B cell (primary cell): ENCODE data around the gene TTL. TPM values are rescaled to one million over a fixed set of nuclear protein-coding genes. Genes with fewer than 3 reads are reported as not detected.
"Not testable (repeated sequence)": the region's sequence is repeated elsewhere in the genome, so short reads cannot be mapped to it uniquely, and the experiment has no call there.

Source experiments
- ATAC-seq: fragments of 200-7000 bp; cut with Tn5 transposase; one replicate; pipeline ENCODE4 v1.10.0; 2021; ENCODE audit warnings: low read depth, mild to moderate bottlenecking, moderate number of reproducible peaks, moderate library complexity
- CTCF ChIA-PET: fragments of 350-600 bp; sonication (Branson Sonifier 250); formaldehyde crosslinking; loops from one replicate; lab custom pipeline; 2021; ENCODE audit warnings: antibody characterized with exemption, inconsistent platforms; lab: Charles Lee
- POLR2A ChIA-PET: fragments of 350-600 bp; sonication (Branson Sonifier 250); formaldehyde crosslinking; loops from one replicate; lab custom pipeline; 2021; ENCODE audit warnings: antibody characterized with exemption; lab: Charles Lee
- DNase-seq: peaks from one replicate; pipeline ENCODE4 v3.0.0; 2013
- H2AFZ ChIP-seq: 2 replicates; pipeline ENCODE4 v1.6.1; 2012; ENCODE audit warnings: mild to moderate bottlenecking, low read depth, low read length; ENCODE audit not compliant: insufficient read depth, poor library complexity, severe bottlenecking
- H3K27ac ChIP-seq, 2 donors: 1 replicate in 1 of 2; 2 replicates in 1 of 2; pipeline ENCODE4 v1.5.1; 2012 to 2013; ENCODE audit warnings: low read length in 2 of 2, mild to moderate bottlenecking in 2 of 2, moderate library complexity in 1 of 2
- H3K27me3 ChIP-seq, 4 experiments: fragments of 200-600 bp in 1 of 4; sonication (generic) in 1 of 4; replicated peaks in 1 of 4; 1 replicate in 2 of 4; 2 replicates in 2 of 4; pipeline versions ENCODE4 v1.6.1 to v1.7.0; 2013 to 2016; ENCODE audit warnings: low read length in 3 of 4, mild to moderate bottlenecking in 2 of 4, mixed read lengths in 1 of 4, moderate library complexity in 1 of 4; ENCODE audit not compliant: insufficient read depth in 4 of 4, control insufficient read depth in 3 of 4; ENCODE audit errors: control extremely low read depth in 1 of 4
- H3K36me3 ChIP-seq, 2 experiments: replicated peaks in 1 of 2; 1 replicate in 1 of 2; 2 replicates in 1 of 2; pipeline versions ENCODE4 v1.6.1 to v1.7.1; 2013; ENCODE audit warnings: low read length in 1 of 2; ENCODE audit not compliant: insufficient read depth in 2 of 2, control insufficient read depth in 1 of 2; ENCODE audit errors: control extremely low read depth in 1 of 2, extremely low read depth in 1 of 2
- H3K4me1 ChIP-seq, 2 donors: fragments of 200-600 bp in 1 of 2; sonication (generic) in 1 of 2; 1 replicate in 1 of 2; 2 replicates in 1 of 2; pipeline versions ENCODE4 v1.5.1 to v1.6.1; 2013 to 2017; ENCODE audit warnings: low read length in 2 of 2; ENCODE audit not compliant: control insufficient read depth in 2 of 2, insufficient read depth in 2 of 2
- H3K4me2 ChIP-seq: replicated peaks from 2 replicates; pipeline ENCODE3; 2012; ENCODE audit warnings: mild to moderate bottlenecking, low read depth, low read length; ENCODE audit not compliant: poor library complexity, severe bottlenecking
- H3K4me3 ChIP-seq, 5 experiments: fragments of 200-600 bp in 1 of 5; sonication (generic) in 1 of 5; 1 replicate in 3 of 5; 2 replicates in 2 of 5; pipeline versions ENCODE4 v1.5.1 to v1.7.0; 2011 to 2016; ENCODE audit warnings: low read length in 4 of 5, mild to moderate bottlenecking in 4 of 5, low read depth in 2 of 5, control low read depth in 1 of 5, moderate library complexity in 1 of 5; ENCODE audit not compliant: insufficient read depth in 1 of 5; ENCODE audit errors: control extremely low read depth in 1 of 5, extremely low read depth in 1 of 5
- H3K79me2 ChIP-seq: fragments of 200-600 bp; sonication (generic); one replicate; pipeline ENCODE4 v1.6.0; 2016; ENCODE audit warnings: low read length; ENCODE audit not compliant: control insufficient read depth, insufficient read depth
- H3K9ac ChIP-seq: fragments of 200-600 bp; sonication (generic); 2 replicates; pipeline ENCODE4 v1.6.1; 2017; ENCODE audit warnings: mild to moderate bottlenecking, low read length, moderate library complexity
- H3K9me3 ChIP-seq, 3 donors: one replicate each; pipeline versions ENCODE4 v1.6.1 to v1.7.1; 2013; ENCODE audit warnings: low read length in 2 of 3; ENCODE audit not compliant: control insufficient read depth in 2 of 3, insufficient read depth in 1 of 3; ENCODE audit errors: control extremely low read depth in 1 of 3
- H4K20me1 ChIP-seq: 2 replicates; pipeline ENCODE4 v1.6.0; 2012; ENCODE audit warnings: mild to moderate bottlenecking, low read length; ENCODE audit not compliant: insufficient read depth, control insufficient read depth, poor library complexity, severe bottlenecking
- H3K27ac Mint-ChIP-seq: one replicate; pipeline ENCODE4 v1.8.0; 2021; ENCODE audit warnings: mixed read lengths
- H3K27me3 Mint-ChIP-seq: one replicate; pipeline ENCODE4 v1.8.0; 2021; ENCODE audit warnings: mixed read lengths
- H3K4me1 Mint-ChIP-seq: one replicate; pipeline ENCODE4 v1.8.0; 2021; ENCODE audit warnings: mixed read lengths
- H3K4me3 Mint-ChIP-seq: one replicate; pipeline ENCODE4 v1.8.0; 2021; ENCODE audit warnings: mixed read lengths
- H3K9me3 Mint-ChIP-seq: one replicate; pipeline ENCODE4 v1.8.0; 2022; ENCODE audit warnings: mixed read lengths; ENCODE audit not compliant: insufficient read depth
- WGBS: methylation state at CpG from one replicate; pipeline ENCODE4 v1.1.5; 2013; ENCODE audit warnings: missing lambda C conversion rate; ENCODE audit not compliant: insufficient coverage; 5-methylcytosine and 5-hydroxymethylcytosine counted together
- intact Hi-C: fragments of 100-400 bp; cut with micrococcal nuclease; formaldehyde crosslinking; loops from one replicate; pipeline ENCODE4 v1.10.0; 2022
- polyA plus RNA-seq: library from polyadenylated mRNA; depleted of rRNA; stranded (reverse); fragments of >200 nt; gene quantifications from 2 replicates; pipeline ENCODE4 v1.2.3, GENCODE V29; 2012
- total RNA-seq, 2 donors: library from RNA; stranded (reverse); fragments of 120-200 nt in 1 of 2; gene quantifications; 1 replicate in 1 of 2; 2 replicates in 1 of 2; pipeline versions ENCODE4 v1.2.3 to v1.2.4, GENCODE V29; 2013 to 2022

TTL gene
- total and polyA plus RNA-seq, 2 donors (not counting 1 experiment from before 2014, with no cell fraction given): 9.5 to 31.4 TPM

- DNase-seq, H3K4me3 ChIP-seq, H3K4me3 Mint-ChIP-seq, POLR2A ChIA-PET, H3K36me3 ChIP-seq, H2AFZ ChIP-seq, CTCF ChIA-PET, H3K9ac ChIP-seq, H4K20me1 ChIP-seq, H3K4me1 Mint-ChIP-seq, H3K4me1 ChIP-seq, ATAC-seq, H3K9me3 Mint-ChIP-seq, intact Hi-C loops, H3K27ac ChIP-seq, H3K27me3 ChIP-seq, H3K27ac Mint-ChIP-seq, H3K4me2 ChIP-seq, H3K79me2 ChIP-seq, H3K9me3 ChIP-seq: not testable (repeated sequence)
- 100% methylated on average over 2 of the region's 10 CpGs for WGBS
- H3K27me3 Mint-ChIP-seq: peaks cover 22% of the 10 kb centered on the region
These were observed 45.0 kb upstream of the TTL start for GRCh38 chr2:112436993-112437392.

- H3K79me2 ChIP-seq, H3K27ac Mint-ChIP-seq, DNase-seq, CTCF ChIA-PET, H3K4me1 Mint-ChIP-seq, ATAC-seq, H3K4me1 ChIP-seq, H4K20me1 ChIP-seq, H3K4me2 ChIP-seq, H3K36me3 ChIP-seq, H3K4me3 ChIP-seq, H3K9ac ChIP-seq, H2AFZ ChIP-seq, H3K9me3 Mint-ChIP-seq, H3K27me3 ChIP-seq, H3K27ac ChIP-seq, H3K4me3 Mint-ChIP-seq, intact Hi-C loops, H3K9me3 ChIP-seq, POLR2A ChIA-PET: not testable (repeated sequence)
- peaks cover 27% of the 10 kb centered on the region for H3K27me3 Mint-ChIP-seq
- 86% methylated on average over 16 of the region's 16 CpGs for WGBS
These were observed 44.5 kb upstream of the TTL start for GRCh38 chr2:112437405-112437831.

- H3K36me3 ChIP-seq, H3K4me3 ChIP-seq, H3K27ac ChIP-seq, H3K9me3 Mint-ChIP-seq, H3K9ac ChIP-seq, H3K4me1 ChIP-seq, H3K79me2 ChIP-seq, H3K9me3 ChIP-seq, intact Hi-C loops, CTCF ChIA-PET, DNase-seq, ATAC-seq, POLR2A ChIA-PET, H4K20me1 ChIP-seq, H3K27me3 ChIP-seq, H3K4me3 Mint-ChIP-seq, H3K4me2 ChIP-seq, H3K4me1 Mint-ChIP-seq, H2AFZ ChIP-seq, H3K27ac Mint-ChIP-seq: not testable (repeated sequence)
- no CpG with 5 or more reads among the region's 6 CpGs for WGBS
- H3K27me3 Mint-ChIP-seq: peaks cover 27% of the 10 kb centered on the region
These were observed 43.2 kb upstream of the TTL start for GRCh38 chr2:112438603-112439261.

GRCh38 chr2:112444256-112444655, 37.7 kb upstream of the TTL start:
- H3K27me3 ChIP-seq, ATAC-seq, H4K20me1 ChIP-seq, H3K4me3 ChIP-seq, H3K4me1 Mint-ChIP-seq, POLR2A ChIA-PET, H3K4me2 ChIP-seq, H3K27ac ChIP-seq, H3K4me3 Mint-ChIP-seq, H2AFZ ChIP-seq, H3K9me3 ChIP-seq, H3K79me2 ChIP-seq, DNase-seq, H3K36me3 ChIP-seq, H3K4me1 ChIP-seq, H3K9ac ChIP-seq, H3K9me3 Mint-ChIP-seq, intact Hi-C loops, CTCF ChIA-PET, H3K27ac Mint-ChIP-seq: not testable (repeated sequence)
- peaks cover 14% of the 10 kb centered on the region for H3K27me3 Mint-ChIP-seq
- no CpG with 5 or more reads among the region's 1 CpG for WGBS
